DMS 273 (cell line): ENCODE measurements around the gene TSPAN9.

ENCODE experiments used
- DNase-seq: peaks from one replicate; lab custom pipeline; 2025; ENCODE audit not compliant: unreplicated experiment; lab: John Stamatoyannopoulos, UW

The TSPAN9 gene

GRCh38 chr12:3202096-3202495 is 124.9 kb downstream of the TSPAN9 start:
- no peak for DNase-seq

GRCh38 chr12:3202734-3203446 is 125.7 kb downstream of the TSPAN9 start:
- DNase-seq: peak; percentile 75

GRCh38 chr12:3203713-3204112 is 126.5 kb downstream of the TSPAN9 start:
- no peak for DNase-seq

DNA sequence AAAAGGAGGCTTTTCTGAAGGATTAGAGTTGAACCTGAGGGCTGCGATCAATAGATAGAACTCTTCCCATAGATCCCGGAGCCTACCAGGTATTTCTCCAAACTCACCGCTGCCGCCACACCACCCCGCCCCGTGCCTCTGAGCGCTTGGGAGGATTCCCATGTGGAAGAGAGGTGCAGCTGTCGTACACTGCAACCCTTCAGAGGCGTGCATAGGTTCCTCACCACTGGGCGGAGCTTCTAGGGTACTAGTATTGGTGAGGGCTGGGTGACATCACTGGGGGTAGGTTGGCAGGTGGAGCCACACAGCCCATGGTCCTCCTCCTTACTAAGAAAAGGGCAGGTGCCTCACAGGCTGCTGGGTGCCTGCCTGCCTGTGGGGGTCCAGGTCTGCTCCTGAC is 127.0 kb downstream of the TSPAN9 start:
- peak; percentile 71 for DNase-seq

DNA sequence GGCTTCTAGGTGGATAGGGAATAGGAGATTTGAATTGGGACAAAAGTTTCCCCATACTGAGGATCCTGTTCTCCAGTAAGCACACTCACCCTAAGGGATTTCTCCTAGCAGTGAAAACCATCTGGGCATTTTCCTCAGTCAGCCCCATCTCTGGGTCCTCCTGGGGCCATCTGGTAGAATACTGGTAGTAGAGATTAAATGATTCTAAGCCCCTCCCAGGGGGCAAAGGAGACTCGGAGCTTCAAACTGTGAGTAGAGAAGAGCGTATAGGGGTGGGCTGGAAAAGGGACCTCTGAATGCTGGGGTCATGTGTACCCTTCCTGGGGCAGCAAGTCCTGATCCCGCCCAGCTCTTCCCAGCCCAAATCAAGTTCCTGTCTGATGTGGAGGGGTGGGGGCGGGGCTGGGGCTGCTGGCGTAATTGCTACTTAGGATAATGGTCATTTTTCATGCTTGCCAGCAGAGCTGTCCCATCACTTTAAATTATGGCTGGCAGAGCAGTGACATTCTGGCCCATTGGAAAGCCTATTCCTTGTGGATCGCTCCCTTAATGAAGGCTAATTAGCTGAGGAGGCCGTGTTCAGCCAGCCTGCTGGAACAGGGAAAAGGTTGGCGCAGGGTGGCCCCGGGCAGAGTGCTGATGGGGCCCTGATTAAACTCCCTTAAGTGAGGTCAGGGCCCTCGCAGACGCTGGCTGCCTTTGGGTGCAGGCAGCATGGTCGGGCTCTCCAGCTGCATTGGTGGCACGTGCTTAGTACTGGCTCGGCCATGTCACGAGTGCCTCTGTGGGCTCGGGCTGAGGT is 127.8 kb downstream of the TSPAN9 start:
- peak; percentile 85 for DNase-seq

DNA sequence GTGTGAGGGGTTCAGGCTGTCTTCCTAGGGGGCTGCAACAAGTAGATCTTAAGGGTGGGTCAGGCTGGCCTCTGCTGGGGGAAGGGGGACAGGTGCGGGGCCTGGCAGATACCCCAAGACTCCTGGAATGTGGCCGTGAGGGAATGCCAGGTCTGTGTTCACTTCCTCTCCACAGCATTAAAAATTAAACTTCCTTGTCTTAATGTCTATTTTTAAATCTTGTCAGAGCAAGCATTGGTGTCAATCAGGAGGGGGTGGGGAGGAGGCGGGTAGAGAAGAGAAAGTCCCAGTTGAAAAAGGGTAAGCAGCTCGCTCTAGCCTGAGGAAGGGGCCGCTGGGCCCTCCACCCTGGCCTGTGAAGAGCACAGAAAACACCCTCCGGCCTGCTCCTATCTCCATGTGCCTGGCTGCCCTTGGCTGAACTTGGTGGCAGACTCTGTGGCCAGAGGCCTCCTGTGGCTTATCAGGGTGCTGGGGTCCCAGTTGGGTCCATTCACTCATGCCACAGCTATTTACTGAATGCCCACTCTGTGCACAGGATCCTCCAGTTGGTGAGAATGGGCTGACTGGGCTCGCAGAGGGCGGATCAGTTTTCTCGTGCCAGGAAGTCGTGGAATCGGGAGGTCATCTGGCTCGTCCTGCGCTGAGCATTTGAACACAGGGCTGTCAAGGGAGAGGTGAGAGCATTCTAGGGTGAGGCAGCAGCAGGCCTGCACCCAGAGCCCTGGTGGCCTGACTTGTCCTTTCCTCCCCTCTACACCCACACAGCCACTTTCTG is 128.8 kb downstream of the TSPAN9 start:
- DNase-seq: no peak

GRCh38 chr12:3206536-3207072 is 129.4 kb downstream of the TSPAN9 start:
- peak; percentile 14 for DNase-seq

DNA sequence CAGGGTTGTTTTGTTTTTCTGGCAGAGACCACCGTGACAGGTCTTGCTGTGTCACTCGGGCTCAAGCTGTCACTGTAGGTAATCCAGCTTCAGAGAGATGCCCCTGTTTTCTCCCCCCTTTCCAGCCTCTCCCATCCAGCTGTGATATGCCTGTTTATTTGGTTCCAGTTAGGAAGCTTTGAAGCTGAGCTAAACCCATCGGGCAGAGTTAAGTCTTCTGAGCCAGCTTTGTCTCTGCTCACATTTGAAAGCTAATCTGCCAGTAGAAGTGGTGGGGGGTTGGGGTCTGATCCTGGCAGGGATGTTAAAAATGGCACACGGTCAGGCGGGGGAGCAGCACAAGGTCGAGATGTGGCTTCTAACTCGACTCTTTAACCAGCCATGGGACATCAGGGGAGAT is 130.0 kb downstream of the TSPAN9 start:
- no peak for DNase-seq

- peak; percentile 25 for DNase-seq
Measured at GRCh38 chr12:3207858-3208257, 130.7 kb downstream of the TSPAN9 start.

- peak; percentile 45 for DNase-seq
Measured at GRCh38 chr12:3213188-3213587, 136.0 kb downstream of the TSPAN9 start.

DNA sequence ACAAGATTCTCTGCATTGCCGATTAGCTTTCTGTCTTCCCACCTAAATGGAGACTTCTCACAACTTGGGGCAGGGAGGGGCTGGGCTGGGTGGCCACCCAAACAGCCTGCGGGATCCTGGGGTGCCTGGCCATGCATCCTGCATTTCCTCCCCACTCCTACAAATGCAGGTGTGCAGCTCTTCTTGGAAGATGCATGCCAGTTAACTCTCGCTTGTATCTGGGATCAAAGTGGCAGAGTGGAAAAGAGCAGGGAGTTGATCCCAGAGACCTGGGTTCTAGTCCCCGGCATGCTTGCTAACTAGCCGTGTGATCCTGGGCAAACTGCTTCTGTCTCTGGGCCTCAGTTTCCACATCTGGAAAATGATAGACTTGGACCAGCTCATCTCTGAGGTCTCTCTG is 136.6 kb downstream of the TSPAN9 start:
- no peak for DNase-seq

DNA sequence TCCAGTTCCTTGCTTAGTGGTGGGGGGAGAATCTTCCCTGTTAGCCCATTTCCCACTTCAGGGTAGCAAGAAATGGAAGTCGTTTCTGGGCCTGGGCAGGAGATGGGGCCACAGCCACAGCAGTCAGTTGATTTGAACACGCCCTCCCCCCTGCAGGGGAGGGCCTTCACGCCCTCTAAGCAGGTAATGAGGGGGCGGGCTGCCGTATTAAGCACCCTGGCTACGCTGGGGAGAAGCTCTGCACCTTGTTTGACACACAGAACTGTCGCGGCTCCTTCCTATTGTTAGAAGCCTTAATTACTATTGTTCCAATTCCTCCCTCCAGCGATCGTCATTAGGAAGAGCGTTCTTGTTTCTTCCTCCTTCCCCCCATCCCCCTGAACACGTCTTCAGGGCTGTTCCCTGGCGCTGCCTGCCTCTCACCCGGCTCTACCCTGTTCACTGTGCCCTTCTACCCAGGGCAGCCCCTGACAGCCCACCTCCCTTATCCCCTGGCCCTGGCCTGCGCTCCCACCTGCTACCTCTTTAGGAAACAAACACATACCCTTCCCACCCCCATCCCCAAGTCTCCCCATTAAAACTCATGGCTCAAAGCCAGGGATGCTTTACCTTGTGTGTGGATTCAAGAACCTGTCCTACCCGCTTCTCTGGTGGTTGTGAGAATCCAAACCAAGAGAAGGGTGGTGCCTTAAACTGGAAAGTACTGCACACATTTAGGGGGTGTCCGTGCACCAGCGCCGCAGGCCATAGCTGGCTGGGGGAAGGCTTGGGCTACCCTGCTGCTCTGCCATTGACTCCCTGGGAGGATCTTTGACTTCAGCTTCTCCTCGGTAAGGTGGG is 137.6 kb downstream of the TSPAN9 start:
- no peak for DNase-seq

DNA sequence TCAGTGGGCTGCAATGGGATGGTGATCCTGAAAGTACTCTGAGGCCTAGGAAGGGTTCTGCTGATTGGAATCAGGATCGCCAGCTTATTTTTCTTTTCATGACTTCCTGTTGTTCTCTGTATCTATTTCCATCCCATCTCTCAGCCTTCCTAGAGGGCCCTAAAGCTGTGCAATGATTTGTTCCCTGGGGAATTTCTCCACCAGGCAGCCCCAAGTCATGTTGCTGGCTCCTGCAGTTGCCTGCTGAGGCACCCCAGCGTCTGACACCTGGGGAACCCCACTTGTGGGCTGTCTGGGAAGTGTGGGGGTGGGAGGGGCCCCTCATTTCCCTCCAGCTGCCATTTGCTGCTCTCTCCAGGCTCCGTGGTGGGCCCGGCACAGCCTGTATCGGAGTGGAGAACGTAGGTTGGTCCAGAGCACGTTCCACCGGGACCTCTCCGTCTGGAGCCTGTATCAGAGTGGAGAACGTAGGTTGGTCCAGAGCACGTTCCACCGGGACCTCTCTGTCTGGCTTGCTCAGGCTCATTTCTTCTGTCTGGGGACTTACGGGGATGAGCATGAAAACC is 138.3 kb downstream of the TSPAN9 start:
- DNase-seq: no peak

DNA sequence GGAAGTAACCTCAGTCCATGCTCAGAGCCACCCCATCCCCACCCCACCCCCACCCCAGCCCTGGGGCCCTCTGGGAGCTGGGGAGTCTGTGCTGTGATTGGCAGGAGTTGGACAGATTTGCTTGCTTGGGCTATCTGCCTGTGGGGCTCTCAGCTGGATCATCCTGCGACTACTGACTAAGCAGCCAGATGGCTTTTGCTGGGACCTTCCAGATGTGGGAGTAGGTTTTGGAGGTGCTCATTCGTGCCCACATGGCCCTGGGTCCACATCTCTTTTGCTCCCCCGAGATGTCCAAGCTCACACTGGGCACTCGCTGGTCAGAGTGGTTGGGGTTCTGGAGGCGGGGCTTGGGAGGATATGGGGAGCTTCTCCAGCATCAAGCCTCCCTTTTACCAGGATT is 138.9 kb downstream of the TSPAN9 start:
- peak; percentile 26 for DNase-seq

DNA sequence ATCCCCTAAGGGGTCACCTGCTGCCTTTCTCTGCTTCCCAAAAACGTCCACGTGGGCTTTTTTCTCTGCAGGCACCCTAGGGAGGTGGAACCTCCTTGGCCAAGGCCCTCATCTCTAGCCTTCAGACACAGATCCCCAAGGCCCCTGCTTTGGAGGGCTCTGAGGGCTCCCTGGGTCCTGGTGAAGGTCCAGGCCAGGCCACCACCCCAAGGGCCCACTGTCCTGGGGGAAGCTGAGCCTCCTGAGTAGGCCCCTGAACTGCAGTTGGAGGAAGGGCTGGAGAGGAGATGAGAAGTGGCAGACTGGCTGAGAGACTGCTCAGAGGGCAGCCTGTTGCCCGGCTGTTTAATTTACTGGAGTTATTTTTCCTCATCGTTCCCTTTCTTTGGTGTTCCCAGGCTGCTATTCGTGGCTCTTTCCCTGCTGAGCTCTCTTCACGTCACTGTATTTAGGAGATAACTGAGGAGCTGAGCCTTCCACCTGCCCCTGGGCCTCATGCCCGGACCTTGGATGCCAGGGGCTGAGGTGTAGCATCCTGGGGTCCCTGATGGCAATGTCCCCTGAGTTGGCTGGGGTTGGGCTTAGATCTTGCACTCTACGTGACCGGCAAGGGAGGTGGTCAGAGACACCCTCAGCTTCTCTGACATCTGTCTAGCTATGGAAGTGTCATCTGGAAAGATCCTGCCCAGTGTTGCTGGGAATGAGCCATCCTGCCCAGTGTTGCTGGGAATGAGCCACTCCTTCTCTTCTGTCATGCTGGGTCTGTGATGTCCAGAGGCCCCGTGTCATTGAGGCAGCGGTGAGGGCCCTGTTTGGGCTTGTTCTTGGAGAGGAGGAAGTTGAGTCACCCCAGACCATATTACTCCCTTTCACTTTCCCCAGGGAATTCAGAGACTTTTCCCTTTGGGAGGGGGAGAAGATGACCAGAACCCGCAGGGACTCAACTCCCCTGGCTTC is 139.8 kb downstream of the TSPAN9 start:
- DNase-seq: no peak

DNA sequence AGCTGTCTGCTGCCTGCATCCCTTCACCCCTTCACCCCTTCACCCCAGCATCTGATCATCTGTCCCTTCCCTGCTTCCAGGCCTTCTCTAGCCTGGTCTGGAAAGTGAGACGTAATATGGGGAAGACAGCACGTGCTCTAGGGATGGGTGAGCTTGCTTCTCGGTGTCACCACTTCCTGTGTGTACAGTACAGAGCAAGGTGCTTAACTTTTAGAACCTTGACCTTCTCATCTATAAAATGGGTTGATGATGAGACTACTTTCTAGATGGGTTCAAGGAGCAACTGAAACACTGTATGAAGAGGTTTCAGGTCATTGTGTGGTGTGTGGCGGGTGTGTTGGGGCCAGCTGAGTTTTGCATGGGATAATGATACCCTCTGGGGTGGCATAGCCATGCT is 140.5 kb downstream of the TSPAN9 start:
- DNase-seq: no peak

DNA sequence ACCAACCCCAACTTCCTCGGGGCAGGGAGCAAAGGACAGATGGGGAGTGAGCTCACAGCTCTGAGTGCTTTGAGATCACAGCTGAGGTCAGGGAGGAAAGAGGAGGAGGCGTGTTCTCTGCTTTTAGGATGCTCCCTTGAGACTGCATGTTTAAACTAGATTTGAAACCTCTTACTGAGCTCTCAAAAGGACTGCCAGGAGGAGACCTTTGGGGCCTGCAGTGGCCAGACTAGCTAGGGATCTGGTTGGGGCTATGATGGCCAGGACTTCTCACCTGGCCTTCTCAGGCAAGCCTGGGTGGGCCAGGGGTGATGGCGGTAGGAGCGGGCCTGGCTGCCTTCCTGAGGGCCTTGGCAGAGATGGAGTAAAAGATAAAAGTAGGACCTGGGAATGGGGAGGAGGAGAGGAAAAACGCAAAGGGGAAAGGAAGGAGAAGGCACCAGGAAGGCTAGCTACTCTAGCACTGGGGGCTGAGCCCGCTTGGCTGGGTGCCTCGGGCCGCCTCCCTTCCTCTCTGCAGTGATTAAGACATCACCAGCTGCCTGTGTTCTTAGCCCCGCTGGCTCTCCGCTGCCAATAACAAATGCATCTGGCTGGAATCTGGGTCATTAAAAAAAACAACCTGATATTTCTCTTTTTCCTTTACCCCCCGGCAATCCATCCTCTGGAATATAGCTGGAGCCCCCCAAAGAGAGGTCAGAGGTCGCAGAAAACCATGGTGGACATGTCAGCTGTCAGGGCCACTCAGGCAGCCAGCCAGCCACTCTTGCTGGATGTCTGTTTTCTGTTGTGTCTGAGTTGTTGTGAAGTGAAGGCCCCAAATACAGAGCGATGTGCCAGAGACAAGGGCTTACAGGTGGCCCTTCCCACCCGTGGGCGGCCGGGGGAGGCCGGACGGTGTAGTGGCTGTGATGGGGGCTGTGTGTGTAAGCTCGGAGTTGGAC is 141.3 kb downstream of the TSPAN9 start:
- peak; percentile 87 for DNase-seq

GRCh38 chr12:3219233-3219632 is 142.1 kb downstream of the TSPAN9 start:
- peak; percentile 71 for DNase-seq
